H9 (cell line): Measurements from ENCODE around the gene ARMC9. TPM values are rescaled to one million over a fixed set of nuclear protein-coding genes. Genes with fewer than 3 reads are reported as not detected.
A peak's percentile ranks its signal among the peaks of the same experiment; 100 is the strongest.

Experiments
- DNase-seq: peaks from one replicate; pipeline ENCODE4 v3.0.0-alpha.2; 2017
- H2AFZ ChIP-seq: one replicate; pipeline ENCODE4 v1.6.1; 2013; ENCODE audit warnings: mild to moderate bottlenecking, low read length, control low read depth, moderate library complexity
- H2AK5ac ChIP-seq: 2 replicates; pipeline ENCODE4 v1.6.1; 2013; ENCODE audit warnings: low read length, control low read depth, mixed read lengths; ENCODE audit not compliant: insufficient read length
- H2BK120ac ChIP-seq: one replicate; pipeline ENCODE4 v1.6.1; 2013; ENCODE audit warnings: low read depth, mild to moderate bottlenecking, low read length, control low read depth, inconsistent platforms; ENCODE audit not compliant: poor library complexity, severe bottlenecking
- H2BK12ac ChIP-seq: 2 replicates; pipeline ENCODE4 v1.6.1; 2013; ENCODE audit warnings: low read length, control low read depth, mixed read lengths, low read depth; ENCODE audit not compliant: insufficient read length
- H2BK15ac ChIP-seq: 2 replicates; pipeline ENCODE4 v1.6.1; 2013; ENCODE audit warnings: low read depth, low read length, control low read depth
- H2BK20ac ChIP-seq: one replicate; pipeline ENCODE4 v1.6.1; 2013; ENCODE audit warnings: low read depth, mild to moderate bottlenecking, low read length, control low read depth, inconsistent platforms; ENCODE audit not compliant: poor library complexity, severe bottlenecking
- H2BK5ac ChIP-seq: 2 replicates; pipeline ENCODE4 v1.6.1; 2013; ENCODE audit warnings: low read length, control low read depth, mixed read lengths; ENCODE audit not compliant: insufficient read length
- H3K14ac ChIP-seq: 2 replicates; pipeline ENCODE4 v1.6.1; 2013; ENCODE audit warnings: low read length, control low read depth; ENCODE audit not compliant: insufficient read depth
- H3K18ac ChIP-seq: 2 replicates; pipeline ENCODE4 v1.6.1; 2013; ENCODE audit warnings: low read depth, mild to moderate bottlenecking, mixed read lengths, low read length, control low read depth; ENCODE audit not compliant: insufficient read length
- H3K23ac ChIP-seq: 2 replicates; pipeline ENCODE4 v1.6.1; 2013; ENCODE audit warnings: low read length, control low read depth, mixed read lengths, low read depth; ENCODE audit not compliant: insufficient read length
- H3K23me2 ChIP-seq: 2 replicates; pipeline ENCODE4 v1.6.1; 2013; ENCODE audit warnings: low read depth, mild to moderate bottlenecking, mixed read lengths, low read length, control low read depth; ENCODE audit not compliant: insufficient read length, poor library complexity, severe bottlenecking
- H3K27ac ChIP-seq: 2 replicates; pipeline ENCODE4 v1.5.1; 2013; ENCODE audit warnings: low read length, control low read depth, mixed read lengths, low read depth; ENCODE audit not compliant: insufficient read length
- H3K27me3 ChIP-seq: 2 replicates; pipeline ENCODE4 v1.6.1; 2013; ENCODE audit warnings: low read length, control low read depth, inconsistent platforms; ENCODE audit not compliant: insufficient read depth
- H3K4ac ChIP-seq: 2 replicates; pipeline ENCODE4 v1.6.1; 2013; ENCODE audit warnings: low read depth, mild to moderate bottlenecking, control low read depth, inconsistent platforms, low read length, moderate library complexity
- H3K4me1 ChIP-seq: 2 replicates; pipeline ENCODE4 v1.6.1; 2013; ENCODE audit warnings: low read length, control low read depth, inconsistent platforms; ENCODE audit not compliant: insufficient read depth
- H3K4me2 ChIP-seq: 2 replicates; pipeline ENCODE4 v1.6.1; 2013; ENCODE audit warnings: low read length, control low read depth, mixed read lengths; ENCODE audit not compliant: insufficient read length, insufficient read depth
- H3K56ac ChIP-seq: 2 replicates; pipeline ENCODE4 v1.6.1; 2013; ENCODE audit warnings: low read depth, mild to moderate bottlenecking, mixed read lengths, low read length, control low read depth; ENCODE audit not compliant: insufficient read length
- H3K79me1 ChIP-seq: 2 replicates; pipeline ENCODE4 v1.6.1; 2013; ENCODE audit warnings: low read depth, mild to moderate bottlenecking, moderate library complexity, low read length, control low read depth, inconsistent platforms; ENCODE audit not compliant: insufficient read depth, poor library complexity, severe bottlenecking
- H3K79me2 ChIP-seq: 2 replicates; pipeline ENCODE4 v1.6.1; 2013; ENCODE audit warnings: low read length, control low read depth, inconsistent platforms; ENCODE audit not compliant: insufficient read depth
- H3K9ac ChIP-seq: 2 replicates; pipeline ENCODE4 v1.6.1; 2013; ENCODE audit warnings: low read length, control low read depth, mixed read lengths; ENCODE audit not compliant: insufficient read length; ENCODE audit errors: extremely low read depth
- H3K9me3 ChIP-seq: one replicate; pipeline ENCODE4 v1.6.1; 2013; ENCODE audit warnings: low read depth, low read length, inconsistent platforms; ENCODE audit not compliant: control insufficient read depth
- H3T11ph ChIP-seq: one replicate; pipeline ENCODE4 v1.6.1; 2013; ENCODE audit warnings: mild to moderate bottlenecking, low read length, control low read depth, inconsistent platforms
- H4K20me1 ChIP-seq: one replicate; pipeline ENCODE4 v1.6.1; 2013; ENCODE audit not compliant: control insufficient read depth, insufficient read length, insufficient read depth
- H4K5ac ChIP-seq: 2 replicates; pipeline ENCODE4 v1.6.1; 2013; ENCODE audit warnings: low read depth, mild to moderate bottlenecking, mixed read lengths, low read length, control low read depth; ENCODE audit not compliant: insufficient read length
- H4K8ac ChIP-seq: replicated peaks from 2 replicates; pipeline ENCODE4 v1.6.1; 2013; ENCODE audit warnings: low read length, control low read depth, mixed read lengths, low read depth; ENCODE audit not compliant: insufficient read length
- H4K91ac ChIP-seq: 2 replicates; pipeline ENCODE4 v1.6.1; 2013; ENCODE audit warnings: low read depth, mild to moderate bottlenecking, moderate library complexity, mixed read lengths, low read length, control low read depth; ENCODE audit not compliant: insufficient read length
- H3K27ac Mint-ChIP-seq, 3 experiments: 2 replicates in 2 of 3; 3 replicates in 1 of 3; pipeline ENCODE4 v1.8.0; 2020 to 2021; ENCODE audit warnings: mixed read lengths in 3 of 3, mild to moderate bottlenecking in 1 of 3, moderate library complexity in 1 of 3
- H3K27me3 Mint-ChIP-seq: 2 replicates; pipeline ENCODE4 v1.8.0; 2021; ENCODE audit warnings: low read depth, mild to moderate bottlenecking, moderate library complexity, mixed read lengths
- H3K36me3 Mint-ChIP-seq, 3 experiments: 2 replicates in 2 of 3; 3 replicates in 1 of 3; pipeline ENCODE4 v1.8.0; 2020 to 2021; ENCODE audit warnings: low read depth in 3 of 3, mixed read lengths in 3 of 3; ENCODE audit not compliant: insufficient read depth in 1 of 3
- H3K4me1 Mint-ChIP-seq, 2 experiments: 2 replicates each; pipeline ENCODE4 v1.8.0; 2020; ENCODE audit warnings: mixed read lengths in 2 of 2
- H3K4me3 Mint-ChIP-seq, 2 experiments: 2 replicates in 1 of 2; 3 replicates in 1 of 2; pipeline ENCODE4 v1.8.0; 2020 to 2021; ENCODE audit warnings: mild to moderate bottlenecking in 2 of 2, mixed read lengths in 2 of 2, moderate library complexity in 1 of 2
- H3K9me3 Mint-ChIP-seq, 2 experiments: 2 replicates in 1 of 2; 3 replicates in 1 of 2; pipeline ENCODE4 v1.8.0; 2020; ENCODE audit warnings: mild to moderate bottlenecking in 2 of 2, mixed read lengths in 2 of 2, moderate library complexity in 1 of 2
- CTCF ChIP-seq: fragments of 200-600 bp; sonication (generic); conservative IDR thresholded peaks from 3 replicates; pipeline ENCODE4 v1.8.0; 2021; ENCODE audit warnings: antibody characterized with exemption, mild to moderate bottlenecking
- WGBS: extraction: QIAGEN DNeasy Blood & Tissue Kit; methylation state at CpG from one replicate; pipeline ENCODE4 v1.1.7; 2013; ENCODE audit warnings: missing lambda C conversion rate, low lambda C conversion rate, mixed read lengths; ENCODE audit not compliant: insufficient read length; ENCODE audit errors: extremely low coverage; 5-methylcytosine and 5-hydroxymethylcytosine counted together
- total RNA-seq: library from RNA; stranded (reverse); gene quantifications from 2 replicates; pipeline ENCODE4 v1.2.1, GENCODE V29; 2021

The ARMC9 gene
- total RNA-seq, 1 experiment from 2014 or later, result 37.6 TPM

- Histone ChIP-seq H3K18ac (peak overlapping the region; percentile 49), H3K27ac (no peak overlapping the region), H3K4me1 (no peaks in the 10 kb centered on the region), H4K20me1 (no peaks in the 10 kb centered on the region), H3T11ph (no peak overlapping the region), H4K8ac (no peak overlapping the region), H3K27me3 (no peaks in the 10 kb centered on the region), H2BK12ac (no peak overlapping the region), H2AFZ (no peak overlapping the region), H2BK120ac (no peak overlapping the region), H4K5ac (no peak overlapping the region), H3K4ac (no peak overlapping the region), H3K23ac (no peak overlapping the region), H2BK20ac (no peak overlapping the region), H3K14ac (no peak overlapping the region), H2AK5ac (no peak overlapping the region), H4K91ac (no peak overlapping the region), H3K9me3 (no peaks in the 10 kb centered on the region), H3K23me2 (peaks cover 3% of the 10 kb centered on the region), H3K79me2 (no peaks in the 10 kb centered on the region), H3K79me1 (no peaks in the 10 kb centered on the region), H2BK5ac (no peak overlapping the region), H3K9ac (peak overlapping the region; percentile 72), H3K56ac (no peak overlapping the region), H3K4me2 (peak overlapping the region; percentile 69), H2BK15ac (no peak overlapping the region)
- Mint-ChIP-seq H3K36me3 (peaks cover 14 to 16% (median 16%) of the 10 kb centered on the region in 3 experiments), H3K27me3 (no peaks in the 10 kb centered on the region; the same call in 1 of the 2 replicates), H3K9me3 (peaks cover 0 to 3% of the 10 kb centered on the region in 2 experiments; a peak in 2 of 5 replicates), H3K4me3 (peak overlapping the region; percentile 96 to 98), H3K4me1 (peaks cover 22 to 23% of the 10 kb centered on the region in 2 experiments), H3K27ac (peak overlapping the region; percentile 73 to 96 (median 96); a peak in 6 of 7 replicates)
- TF ChIP-seq CTCF, result no peak
- DNase-seq, result no peak
- WGBS, result no CpG with 5 or more reads among the region's 11 CpGs
These were observed 633 bp upstream of the ARMC9 start for GRCh38 chr2:231197706-231198290.
